HCT116 (cell line): Measurements from ENCODE around the gene KLHL22. TPM values are rescaled to one million over a fixed set of nuclear protein-coding genes. Genes with fewer than 3 reads are reported as not detected.
A peak's percentile ranks its signal among the peaks of the same experiment; 100 is the strongest.

ENCODE experiments used
- ATAC-seq: fragments of 200-7000 bp; cut with Tn5 transposase; 2 replicates; pipeline ENCODE4 v1.9.1; 2020; ENCODE audit warnings: mild to moderate bottlenecking, moderate library complexity
- BruUV-seq: library from RNA; stranded (reverse); fragments of 400-500 nt; replicated peaks from 2 replicates; lab custom pipeline; 2021; lab: Mats Ljungman, UMichigan
- CTCF ChIA-PET: fragments of 300-600 bp; sonication (Branson Sonifier 250); formaldehyde crosslinking; loops from one replicate; lab custom pipeline; 2021; ENCODE audit warnings: antibody characterized with exemption; lab: Charles Lee
- POLR2A ChIA-PET: fragments of 300-600, 350-600 bp; sonication (Branson Sonifier 250); formaldehyde crosslinking; loops from one replicate; lab custom pipeline; 2021; ENCODE audit warnings: antibody characterized with exemption; lab: Charles Lee
- RAD21 ChIA-PET, 2 experiments: fragments of 300-600 bp; sonication (Branson Sonifier 250); formaldehyde crosslinking; loops; one replicate each; lab custom pipeline; 2023; ENCODE audit warnings: low total read pairs in 2 of 2; ENCODE audit not compliant: uncharacterized antibody in 2 of 2, unreplicated experiment in 2 of 2, low non-redundant PET in 1 of 2; lab: Charles Lee
- DNase-seq: peaks from one replicate; pipeline ENCODE4 v3.0.0-alpha.2; 2010; ENCODE audit warnings: low read depth, low spot score
- H2AFZ ChIP-seq: fragments of 200-600 bp; shearing (Covaris generic), sonication (generic); 2 replicates; pipeline ENCODE4 v1.6.1; 2017; ENCODE audit warnings: low read depth, mixed run types, mixed read lengths, antibody characterized with exemption, low read length; ENCODE audit not compliant: poor library complexity, severe bottlenecking
- H3K27ac ChIP-seq: 2 replicates; pipeline ENCODE4 v1.5.1; 2012; ENCODE audit warnings: low read depth, low read length
- H3K27me3 ChIP-seq: fragments of 200-600 bp; sonication (generic); 2 replicates; pipeline ENCODE4 v1.6.1; 2016; ENCODE audit warnings: mixed run types, low read length, mixed read lengths; ENCODE audit not compliant: insufficient read depth
- H3K36me3 ChIP-seq, 2 experiments: fragments of 200-500 bp in 1 of 2; fragments of 200-600 bp in 1 of 2; sonication (Bioruptor generic) in 1 of 2; sonication (generic) in 1 of 2; 2 replicates each; pipeline versions ENCODE4 v1.5.1 to v1.6.1; 2014 to 2016; ENCODE audit warnings: low read length in 2 of 2, inconsistent platforms in 1 of 2, mixed read lengths in 1 of 2, mixed run types in 1 of 2; ENCODE audit not compliant: insufficient read depth in 2 of 2, control insufficient read depth in 1 of 2
- H3K4me1 ChIP-seq, 2 experiments: fragments of 200-600 bp in 1 of 2; sonication (generic) in 1 of 2; 2 replicates each; pipeline versions ENCODE4 v1.5.1 to v1.6.1; 2012 to 2017; ENCODE audit warnings: low read length in 2 of 2, inconsistent platforms in 1 of 2, mild to moderate bottlenecking in 1 of 2, mixed read lengths in 1 of 2, mixed run types in 1 of 2, moderate library complexity in 1 of 2; ENCODE audit not compliant: insufficient read depth in 2 of 2, control insufficient read depth in 1 of 2
- H3K4me2 ChIP-seq: fragments of 200-600 bp; sonication (generic); 2 replicates; pipeline ENCODE4 v1.6.1; 2017; ENCODE audit warnings: mixed run types, low read length, mixed read lengths
- H3K4me3 ChIP-seq, 2 experiments: fragments of 200-600 bp in 1 of 2; sonication (generic) in 1 of 2; replicated peaks in 1 of 2; 2 replicates each; pipeline ENCODE4 v1.5.1; 2011 to 2016; ENCODE audit warnings: low read length in 2 of 2, control low read depth in 1 of 2, low read depth in 1 of 2, mild to moderate bottlenecking in 1 of 2, mixed read lengths in 1 of 2, mixed run types in 1 of 2
- H3K79me2 ChIP-seq: fragments of 200-600 bp; sonication (generic); 2 replicates; pipeline ENCODE4 v1.6.1; 2017; ENCODE audit warnings: mild to moderate bottlenecking, mixed run types, low read length, moderate library complexity, mixed read lengths; ENCODE audit not compliant: insufficient read depth
- H3K9ac ChIP-seq: fragments of 200-600 bp; sonication (generic); 2 replicates; pipeline ENCODE4 v1.6.1; 2016; ENCODE audit warnings: low read length, mixed read lengths
- H3K9me2 ChIP-seq: fragments of 200-600 bp; sonication (generic), shearing (Covaris generic); 2 replicates; pipeline ENCODE4 v1.6.1; 2017; ENCODE audit warnings: mixed run types, mild to moderate bottlenecking, moderate library complexity; ENCODE audit not compliant: insufficient read depth
- H3K9me3 ChIP-seq, 2 experiments: fragments of 200-500 bp in 1 of 2; fragments of 200-600 bp in 1 of 2; sonication (Bioruptor generic) in 1 of 2; sonication (generic) in 1 of 2; 2 replicates each; pipeline ENCODE4 v1.6.1; 2014 to 2017; ENCODE audit warnings: low read length in 2 of 2, mixed read lengths in 2 of 2, inconsistent platforms in 1 of 2, low read depth in 1 of 2, mild to moderate bottlenecking in 1 of 2, mixed run types in 1 of 2, moderate library complexity in 1 of 2; ENCODE audit not compliant: control insufficient read depth in 1 of 2, insufficient read depth in 1 of 2
- H4K20me1 ChIP-seq: fragments of 200-600 bp; sonication (generic), shearing (Covaris generic); 2 replicates; pipeline ENCODE4 v1.6.1; 2017; ENCODE audit warnings: mixed run types, mild to moderate bottlenecking, moderate library complexity; ENCODE audit not compliant: insufficient read depth
- CEBPB ChIP-seq: IDR thresholded peaks from 2 replicates; pipeline ENCODE4 v1.6.1; 2012; ENCODE audit warnings: low read depth
- ELF1 ChIP-seq: IDR thresholded peaks from 2 replicates; pipeline ENCODE4 v1.6.1; 2012; ENCODE audit warnings: low read depth, borderline replicate concordance
- JUND ChIP-seq: IDR thresholded peaks from 2 replicates; pipeline ENCODE4 v1.6.1; 2012
- POLR2A ChIP-seq: IDR thresholded peaks from 2 replicates; pipeline ENCODE4 v1.7.0; 2011; ENCODE audit warnings: borderline replicate concordance; ENCODE audit not compliant: insufficient read depth, insufficient read length; ENCODE audit errors: extremely low read depth
- POLR2AphosphoS5 ChIP-seq: IDR thresholded peaks from 2 replicates; pipeline ENCODE4 v1.6.1; 2011; ENCODE audit warnings: mild to moderate bottlenecking, low read depth, low read length, moderate library complexity
- RAD21 ChIP-seq: IDR thresholded peaks from 2 replicates; pipeline ENCODE4 v1.6.1; 2012; ENCODE audit warnings: low read depth, mild to moderate bottlenecking
- SIN3A ChIP-seq: IDR thresholded peaks from 2 replicates; pipeline ENCODE4 v1.6.1; 2012; ENCODE audit warnings: low read depth
- SP1 ChIP-seq: IDR thresholded peaks from 2 replicates; pipeline ENCODE4 v1.6.1; 2012; ENCODE audit warnings: low read depth
- SRF ChIP-seq: IDR thresholded peaks from 2 replicates; pipeline ENCODE4 v1.6.1; 2012; ENCODE audit warnings: low read depth
- TCF7L2 ChIP-seq: IDR thresholded peaks from 2 replicates; pipeline ENCODE4 v1.7.0; 2011; ENCODE audit warnings: borderline replicate concordance, inconsistent platforms; ENCODE audit not compliant: insufficient read depth, insufficient read length; ENCODE audit errors: extremely low read depth
- YY1 ChIP-seq: IDR thresholded peaks from 2 replicates; pipeline ENCODE4 v1.6.1; 2011; ENCODE audit warnings: low read length, low read depth, moderate library complexity, mild to moderate bottlenecking; ENCODE audit not compliant: insufficient replicate concordance; ENCODE audit errors: extremely low read depth
- ZFX ChIP-seq: fragments of 450-650 bp; IDR thresholded peaks from 2 replicates; pipeline ENCODE4 v1.6.1; 2017
- ZNF274 ChIP-seq: fragments of 200-500 bp; sonication (Bioruptor generic); IDR thresholded peaks from 2 replicates; pipeline ENCODE4 v1.6.1; 2014; ENCODE audit warnings: mild to moderate bottlenecking, low read depth, low read length, inconsistent platforms
- intact Hi-C: fragments of 100-400 bp; cut with micrococcal nuclease; formaldehyde crosslinking; loops from 2 replicates; pipeline ENCODE4 v1.10.0; 2022
- total RNA-seq: library from RNA; stranded (reverse); gene quantifications from one replicate; pipeline ENCODE4 v1.2.1, GENCODE V29; 2021; ENCODE audit not compliant: unreplicated experiment
- TF ChIP-seq, protein P1 (sequence below): IDR thresholded peaks from 2 replicates; pipeline ENCODE4 v1.6.1; 2012
- TF ChIP-seq, protein P2 (sequence below): IDR thresholded peaks from 2 replicates; pipeline ENCODE4 v1.6.1; 2012; ENCODE audit warnings: low read depth

The KLHL22 gene
- total RNA-seq, 1 experiment from 2014 or later, result 16.4 TPM

DNA sequence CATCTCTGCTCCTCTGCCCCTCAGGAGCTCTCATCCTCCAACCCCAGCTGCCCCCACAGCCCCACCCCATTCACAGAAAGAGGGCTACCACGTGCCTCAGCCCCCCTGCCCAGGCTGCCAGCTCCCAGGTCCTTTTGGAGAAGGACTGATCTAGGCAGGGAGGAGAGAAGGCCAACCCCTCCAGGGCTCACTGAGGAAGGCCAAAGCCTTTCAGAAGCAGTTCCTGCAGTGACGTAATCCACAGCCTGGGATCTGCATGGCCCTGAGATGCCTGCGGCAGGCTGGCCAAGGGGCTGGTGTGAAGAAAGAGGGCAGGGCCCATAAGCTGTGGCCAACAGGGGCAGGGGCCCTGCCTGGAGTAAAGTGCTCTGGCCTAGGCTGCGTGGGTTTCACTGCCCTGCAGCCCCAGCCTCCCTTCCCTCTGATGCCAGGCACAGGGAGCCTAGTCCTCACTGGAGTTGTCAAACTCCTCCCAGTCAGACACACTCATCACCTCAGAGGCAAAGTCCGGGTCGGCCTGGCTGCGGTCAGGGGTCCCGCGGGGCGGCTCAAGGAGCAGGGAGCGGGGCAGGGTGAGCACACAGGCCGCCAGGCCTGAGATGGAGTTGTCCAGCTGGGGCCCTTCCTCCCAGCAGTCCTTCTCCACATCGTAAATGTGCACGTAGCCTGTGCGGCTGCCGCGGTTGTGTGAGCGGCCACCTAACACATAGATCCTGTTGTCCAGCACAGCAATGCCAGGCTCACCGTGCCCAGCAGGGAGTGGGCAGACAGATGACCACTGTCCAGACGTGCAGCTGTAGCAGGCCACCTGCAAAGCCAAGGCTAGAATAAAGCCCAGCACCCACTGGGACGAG is 53.7 kb downstream of the KLHL22 start:
- ChIA-PET POLR2A (no interaction called here), RAD21 (no interaction called here), CTCF (no interaction called here)
- no TSS peak for BruUV-seq
- intact Hi-C loops, result no loop called here
- H3K4me1 ChIP-seq, result no peaks in the 10 kb centered on the region
- no peaks in the 10 kb centered on the region for H3K9me2 ChIP-seq
- H4K20me1 ChIP-seq, result no peaks in the 10 kb centered on the region
- H3K27ac ChIP-seq, result no peak overlapping the region
- TF ChIP-seq TCF7L2 (no peak), ZFX (0 out of 2 replicates have a peak, but pooled peaks have one; percentile 14), CEBPB (no peak), ZNF274 (no peak), JUND (no peak), ELF1 (no peak), POLR2A (no peak)
- no peaks in the 10 kb centered on the region for H3K27me3 ChIP-seq
- H3K4me2 ChIP-seq, result no peak overlapping the region
- DNase-seq (no peak), ATAC-seq (no peak)
- H3K9me3 ChIP-seq, result no peaks in the 10 kb centered on the region
- no peaks in the 10 kb centered on the region; a peak in 1 of 4 replicates for H3K36me3 ChIP-seq
- H2AFZ ChIP-seq, result no peak overlapping the region
- no peak overlapping the region for H3K9ac ChIP-seq
- no peak overlapping the region for H3K4me3 ChIP-seq
- no peaks in the 10 kb centered on the region for H3K79me2 ChIP-seq

DNA sequence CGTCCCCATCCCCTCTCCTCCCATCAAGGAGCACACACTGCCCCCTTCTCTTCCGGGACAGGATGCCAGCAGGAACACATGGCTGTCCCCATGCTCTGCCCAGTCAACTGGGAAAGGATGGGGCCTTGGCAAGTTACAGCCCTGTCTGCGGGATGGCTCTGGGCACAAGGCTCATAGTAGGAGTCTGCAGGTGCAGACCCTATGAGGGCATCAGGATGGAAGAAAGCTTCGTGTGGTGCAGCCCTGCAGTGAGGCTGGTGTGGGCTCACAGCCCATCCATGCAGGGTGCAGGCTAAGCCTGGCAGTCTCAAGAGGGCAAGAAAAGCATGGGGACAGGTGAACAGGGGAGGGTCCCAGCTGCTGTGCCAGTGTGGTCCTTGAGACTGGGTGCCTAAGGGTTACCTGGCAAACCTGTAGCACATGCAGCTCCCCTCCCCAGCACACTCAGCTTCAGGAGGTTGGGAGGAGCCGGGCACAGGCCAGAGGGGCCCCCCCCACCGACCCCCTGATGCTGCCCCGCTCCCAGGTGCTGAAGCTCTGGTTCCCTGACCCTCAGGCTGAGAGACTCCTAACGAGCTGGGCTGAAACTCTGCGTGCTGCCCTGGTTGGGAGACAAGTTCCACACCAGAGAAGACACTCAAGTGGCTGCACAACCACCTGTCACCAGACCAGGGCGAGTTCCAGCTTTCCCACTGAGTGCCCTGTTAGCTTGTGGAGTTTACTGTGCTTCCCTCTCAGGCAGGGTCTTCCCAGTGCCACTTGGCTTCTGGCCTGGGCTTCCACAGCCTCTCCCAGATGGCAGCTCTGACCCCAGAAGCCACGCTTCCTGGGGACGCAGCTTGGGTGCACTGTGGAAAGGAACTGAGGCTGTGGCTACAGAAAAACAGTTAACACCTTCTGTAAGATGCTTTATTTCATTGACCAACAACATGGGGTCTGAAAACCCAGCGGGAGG is 54.7 kb downstream of the KLHL22 start:
- no peaks in the 10 kb centered on the region for H4K20me1 ChIP-seq
- H3K27ac ChIP-seq, result no peak overlapping the region
- H3K9ac ChIP-seq, result no peak overlapping the region
- H3K4me1 ChIP-seq, result no peaks in the 10 kb centered on the region
- no peak overlapping the region for H2AFZ ChIP-seq
- ChIA-PET RAD21 (no interaction called here), POLR2A (no interaction called here), CTCF (no interaction called here)
- DNase-seq, result no peak
- intact Hi-C loops, result no loop called here
- no peaks in the 10 kb centered on the region for H3K9me2 ChIP-seq
- no peak overlapping the region for H3K4me2 ChIP-seq
- H3K27me3 ChIP-seq, result no peaks in the 10 kb centered on the region
- no peak overlapping the region for H3K4me3 ChIP-seq
- no peak for ATAC-seq
- no peaks in the 10 kb centered on the region for H3K79me2 ChIP-seq
- H3K36me3 ChIP-seq, result no peaks in the 10 kb centered on the region
- BruUV-seq, result no TSS peak
- H3K9me3 ChIP-seq, result no peaks in the 10 kb centered on the region
- TF ChIP-seq POLR2AphosphoS5 (no peak), CEBPB (no peak), TCF7L2 (no peak), SRF (no peak), RAD21 (no peak), JUND (no peak), SIN3A (no peak), SP1 (no peak), YY1 (no peak), ZNF274 (no peak)
- TF ChIP-seq, protein P1, sequence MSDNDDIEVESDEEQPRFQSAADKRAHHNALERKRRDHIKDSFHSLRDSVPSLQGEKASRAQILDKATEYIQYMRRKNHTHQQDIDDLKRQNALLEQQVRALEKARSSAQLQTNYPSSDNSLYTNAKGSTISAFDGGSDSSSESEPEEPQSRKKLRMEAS, result no peak
- TF ChIP-seq, protein P2, sequence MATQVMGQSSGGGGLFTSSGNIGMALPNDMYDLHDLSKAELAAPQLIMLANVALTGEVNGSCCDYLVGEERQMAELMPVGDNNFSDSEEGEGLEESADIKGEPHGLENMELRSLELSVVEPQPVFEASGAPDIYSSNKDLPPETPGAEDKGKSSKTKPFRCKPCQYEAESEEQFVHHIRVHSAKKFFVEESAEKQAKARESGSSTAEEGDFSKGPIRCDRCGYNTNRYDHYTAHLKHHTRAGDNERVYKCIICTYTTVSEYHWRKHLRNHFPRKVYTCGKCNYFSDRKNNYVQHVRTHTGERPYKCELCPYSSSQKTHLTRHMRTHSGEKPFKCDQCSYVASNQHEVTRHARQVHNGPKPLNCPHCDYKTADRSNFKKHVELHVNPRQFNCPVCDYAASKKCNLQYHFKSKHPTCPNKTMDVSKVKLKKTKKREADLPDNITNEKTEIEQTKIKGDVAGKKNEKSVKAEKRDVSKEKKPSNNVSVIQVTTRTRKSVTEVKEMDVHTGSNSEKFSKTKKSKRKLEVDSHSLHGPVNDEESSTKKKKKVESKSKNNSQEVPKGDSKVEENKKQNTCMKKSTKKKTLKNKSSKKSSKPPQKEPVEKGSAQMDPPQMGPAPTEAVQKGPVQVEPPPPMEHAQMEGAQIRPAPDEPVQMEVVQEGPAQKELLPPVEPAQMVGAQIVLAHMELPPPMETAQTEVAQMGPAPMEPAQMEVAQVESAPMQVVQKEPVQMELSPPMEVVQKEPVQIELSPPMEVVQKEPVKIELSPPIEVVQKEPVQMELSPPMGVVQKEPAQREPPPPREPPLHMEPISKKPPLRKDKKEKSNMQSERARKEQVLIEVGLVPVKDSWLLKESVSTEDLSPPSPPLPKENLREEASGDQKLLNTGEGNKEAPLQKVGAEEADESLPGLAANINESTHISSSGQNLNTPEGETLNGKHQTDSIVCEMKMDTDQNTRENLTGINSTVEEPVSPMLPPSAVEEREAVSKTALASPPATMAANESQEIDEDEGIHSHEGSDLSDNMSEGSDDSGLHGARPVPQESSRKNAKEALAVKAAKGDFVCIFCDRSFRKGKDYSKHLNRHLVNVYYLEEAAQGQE, result no peak
